ENCODE results near the gene SULT1A2.

GRCh38 chr16:28589069-28589468 lies 7.8 kb downstream of the SULT1A2 start:
- TF ChIP-seq, protein P1, sequence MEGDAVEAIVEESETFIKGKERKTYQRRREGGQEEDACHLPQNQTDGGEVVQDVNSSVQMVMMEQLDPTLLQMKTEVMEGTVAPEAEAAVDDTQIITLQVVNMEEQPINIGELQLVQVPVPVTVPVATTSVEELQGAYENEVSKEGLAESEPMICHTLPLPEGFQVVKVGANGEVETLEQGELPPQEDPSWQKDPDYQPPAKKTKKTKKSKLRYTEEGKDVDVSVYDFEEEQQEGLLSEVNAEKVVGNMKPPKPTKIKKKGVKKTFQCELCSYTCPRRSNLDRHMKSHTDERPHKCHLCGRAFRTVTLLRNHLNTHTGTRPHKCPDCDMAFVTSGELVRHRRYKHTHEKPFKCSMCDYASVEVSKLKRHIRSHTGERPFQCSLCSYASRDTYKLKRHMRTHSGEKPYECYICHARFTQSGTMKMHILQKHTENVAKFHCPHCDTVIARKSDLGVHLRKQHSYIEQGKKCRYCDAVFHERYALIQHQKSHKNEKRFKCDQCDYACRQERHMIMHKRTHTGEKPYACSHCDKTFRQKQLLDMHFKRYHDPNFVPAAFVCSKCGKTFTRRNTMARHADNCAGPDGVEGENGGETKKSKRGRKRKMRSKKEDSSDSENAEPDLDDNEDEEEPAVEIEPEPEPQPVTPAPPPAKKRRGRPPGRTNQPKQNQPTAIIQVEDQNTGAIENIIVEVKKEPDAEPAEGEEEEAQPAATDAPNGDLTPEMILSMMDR (IDR thresholded peaks at IDR 0.05; ENCODE audit: low read length): no peak
- no peak for TF ChIP-seq EZH2 (IDR thresholded peaks at IDR 0.05; ENCODE audit: borderline replicate concordance, low read length)

Data from OCI-LY1 (cell line).